Measurements from ENCODE around the gene MYO15B. TPM values are rescaled to one million over a fixed set of nuclear protein-coding genes. Genes with fewer than 3 reads are reported as not detected.
A peak's percentile ranks its signal among the peaks of the same experiment; 100 is the strongest.

MYO15B gene
- total and polyA plus RNA-seq, 2 of the 13 experiments (the other 11 are each of a cell fraction or from before 2014, with no cell fraction given), result 2.8 to 8.1 TPM

GRCh38 chr17:75645889-75646637 lies 58.5 kb downstream of the MYO15B start (continued):
- TF ChIP-seq ZNF839 (CRISPR knock-in tag; IDR thresholded peaks at IDR 0.05; ENCODE audit: borderline replicate concordance) (peak; percentile 79; the same call in 1 of the 2 replicates), ZSCAN29 (CRISPR knock-in tag; conservative IDR thresholded peaks at IDR 0.05) (no peak), ZNF773 (CRISPR knock-in tag; IDR thresholded peaks at IDR 0.05; ENCODE audit: borderline replicate concordance) (0 out of 2 replicates have a peak, but pooled peaks have one; percentile 16), BRF2 (CRISPR knock-in tag; IDR thresholded peaks at IDR 0.05) (no peak), ZNF34 (CRISPR knock-in tag; IDR thresholded peaks at IDR 0.05; ENCODE audit: borderline replicate concordance) (no peak), ZBTB39 (CRISPR knock-in tag; IDR thresholded peaks at IDR 0.05) (no peak), TOE1 (CRISPR knock-in tag; IDR thresholded peaks at IDR 0.05) (no peak), HES4 (CRISPR knock-in tag; IDR thresholded peaks at IDR 0.05; ENCODE audit: borderline replicate concordance) (no peak), PATZ1 (CRISPR knock-in tag; IDR thresholded peaks at IDR 0.05) (peak; percentile 88), EHMT2 (IDR thresholded peaks at IDR 0.05; ENCODE audit: borderline replicate concordance, low read depth, low read length) (no peak), SIN3A (IDR thresholded peaks at IDR 0.05; ENCODE audit: borderline replicate concordance, low read depth, low read length) (peak; percentile 65; the same call in 1 of the 2 replicates), ZNF280D (CRISPR knock-in tag; IDR thresholded peaks at IDR 0.05) (peak; percentile 72; the same call in 1 of the 2 replicates), TBX3 (IDR thresholded peaks at IDR 0.05; ENCODE audit: borderline replicate concordance) (no peak), ZNF3 (CRISPR knock-in tag; IDR thresholded peaks at IDR 0.05) (no peak), MXI1 (IDR thresholded peaks at IDR 0.05; ENCODE audit: borderline replicate concordance, low read depth, low read length) (peak; percentile 89; the same call in 2 of the 3 replicates)

All from HepG2 (cell line).